Cardiac muscle cell (in vitro differentiated cells and primary cell): Measurements from ENCODE around the gene TMTC1. TPM values are rescaled to one million over a fixed set of nuclear protein-coding genes. Genes with fewer than 3 reads are reported as not detected.
A peak's percentile ranks its signal among the peaks of the same experiment; 100 is the strongest.

ENCODE experiments used
- DNase-seq, 2 donors: peaks; one replicate each; pipeline versions ENCODE4 v3.0.0 to v3.0.0-alpha.2; 2010 to 2017; ENCODE audit warnings: low read depth in 1 of 2, low spot score in 1 of 2
- H3K27ac ChIP-seq: fragments of 200-600 bp; sonication (generic); 2 replicates; pipeline ENCODE4 v1.5.1; 2016
- H3K27me3 ChIP-seq: fragments of 200-600 bp; sonication (generic); 2 replicates; pipeline ENCODE4 v1.6.0; 2016; ENCODE audit warnings: control low read depth
- H3K36me3 ChIP-seq: fragments of 200-600 bp; sonication (generic); 2 replicates; pipeline ENCODE4 v1.5.1; 2016; ENCODE audit warnings: control low read depth
- H3K4me1 ChIP-seq: fragments of 200-600 bp; sonication (generic); 2 replicates; pipeline ENCODE4 v1.8.1; 2017; ENCODE audit warnings: low read depth, mild to moderate bottlenecking, mixed run types
- H3K4me3 ChIP-seq: fragments of 200-600 bp; sonication (generic); 2 replicates; pipeline ENCODE4 v1.5.1; 2016; ENCODE audit warnings: mild to moderate bottlenecking
- H3K9me3 ChIP-seq: fragments of 200-600 bp; sonication (generic); 2 replicates; pipeline ENCODE4 v1.5.1; 2017; ENCODE audit warnings: low read depth, mild to moderate bottlenecking, control low read depth
- polyA plus RNA-seq: library from polyadenylated mRNA; unstranded; fragments of >200 nt; fragmentation: Nextera tagmentation; extraction: Ambion mirVana; gene quantifications from 2 replicates; pipeline ENCODE4 v1.2.1, GENCODE V29; 2016
- total RNA-seq: library from RNA; depleted of rRNA; stranded (reverse); fragments of >200 nt; gene quantifications from 2 replicates; pipeline ENCODE4 v1.2.3, GENCODE V29; 2016
- TF ChIP-seq, protein P1 (sequence below): IDR thresholded peaks from 2 replicates; pipeline ENCODE4 v1.5.1; 2012; ENCODE audit warnings: low read depth, mild to moderate bottlenecking, low read length

The TMTC1 gene
- total and polyA plus RNA-seq, 2 experiments from 2014 or later: 16.0 to 25.3 TPM

DNA sequence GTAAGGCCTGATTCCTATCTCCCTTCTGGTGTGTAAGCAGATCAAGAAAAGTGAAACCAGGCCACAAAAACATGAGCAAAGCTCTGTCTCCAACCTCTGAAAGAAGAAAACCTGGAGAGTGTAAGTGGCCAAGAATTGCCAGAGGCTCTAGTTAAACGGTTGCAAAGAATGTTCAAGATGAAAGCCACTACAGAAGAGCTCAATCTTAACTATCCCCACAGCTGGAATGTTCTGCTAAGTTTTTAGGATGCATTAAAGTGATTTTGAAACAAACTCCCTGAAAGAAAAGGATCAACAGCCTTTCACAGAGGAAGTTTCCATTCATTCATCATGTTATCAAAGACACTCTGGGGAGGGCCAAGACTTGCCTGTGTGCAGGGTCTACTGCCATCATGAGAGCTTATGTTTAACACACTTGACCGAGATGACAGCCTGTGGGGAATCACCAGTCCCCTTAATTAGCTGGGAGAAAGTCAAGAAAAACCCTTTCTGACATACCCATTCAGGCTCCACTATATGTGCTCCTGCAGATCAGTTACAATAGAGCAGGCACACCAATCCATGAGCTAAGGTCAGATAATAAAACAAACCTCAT, 158.3 kb downstream of the TMTC1 start:
- Histone ChIP-seq H3K36me3 (no peaks in the 10 kb centered on the region), H3K27ac (peak overlapping the region; percentile 80), H3K9me3 (no peaks in the 10 kb centered on the region), H3K27me3 (no peaks in the 10 kb centered on the region), H3K4me3 (no peak overlapping the region), H3K4me1 (peaks cover 14% of the 10 kb centered on the region)
- peak; percentile 29 to 79 for DNase-seq
- TF ChIP-seq, protein P1, sequence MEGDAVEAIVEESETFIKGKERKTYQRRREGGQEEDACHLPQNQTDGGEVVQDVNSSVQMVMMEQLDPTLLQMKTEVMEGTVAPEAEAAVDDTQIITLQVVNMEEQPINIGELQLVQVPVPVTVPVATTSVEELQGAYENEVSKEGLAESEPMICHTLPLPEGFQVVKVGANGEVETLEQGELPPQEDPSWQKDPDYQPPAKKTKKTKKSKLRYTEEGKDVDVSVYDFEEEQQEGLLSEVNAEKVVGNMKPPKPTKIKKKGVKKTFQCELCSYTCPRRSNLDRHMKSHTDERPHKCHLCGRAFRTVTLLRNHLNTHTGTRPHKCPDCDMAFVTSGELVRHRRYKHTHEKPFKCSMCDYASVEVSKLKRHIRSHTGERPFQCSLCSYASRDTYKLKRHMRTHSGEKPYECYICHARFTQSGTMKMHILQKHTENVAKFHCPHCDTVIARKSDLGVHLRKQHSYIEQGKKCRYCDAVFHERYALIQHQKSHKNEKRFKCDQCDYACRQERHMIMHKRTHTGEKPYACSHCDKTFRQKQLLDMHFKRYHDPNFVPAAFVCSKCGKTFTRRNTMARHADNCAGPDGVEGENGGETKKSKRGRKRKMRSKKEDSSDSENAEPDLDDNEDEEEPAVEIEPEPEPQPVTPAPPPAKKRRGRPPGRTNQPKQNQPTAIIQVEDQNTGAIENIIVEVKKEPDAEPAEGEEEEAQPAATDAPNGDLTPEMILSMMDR: no peak

DNA sequence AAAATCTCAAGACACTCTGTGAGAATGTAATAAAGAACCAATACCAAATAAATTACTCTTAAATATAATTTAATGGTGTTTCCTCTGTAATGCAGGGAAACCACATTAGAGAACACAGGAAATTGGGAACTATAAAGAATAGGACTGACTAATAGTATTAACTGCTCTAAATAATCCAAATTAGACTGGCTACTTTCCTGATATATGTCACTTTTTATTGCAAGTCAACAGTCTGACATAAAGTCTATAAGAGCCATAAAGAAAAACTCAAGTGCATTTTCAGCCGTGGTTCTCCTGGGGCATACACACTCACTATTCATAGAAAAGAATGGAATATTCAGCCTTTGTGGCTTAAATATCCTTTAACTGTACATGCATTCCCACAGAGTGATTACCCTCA, 161.5 kb downstream of the TMTC1 start:
- no peaks in the 10 kb centered on the region for H3K36me3 ChIP-seq
- no peak overlapping the region for H3K4me3 ChIP-seq
- TF ChIP-seq, protein P1: no peak
- DNase-seq: no peak
- no peaks in the 10 kb centered on the region for H3K27me3 ChIP-seq
- no peak overlapping the region for H3K27ac ChIP-seq
- no peaks in the 10 kb centered on the region for H3K9me3 ChIP-seq
- peaks cover 19% of the 10 kb centered on the region for H3K4me1 ChIP-seq

DNA sequence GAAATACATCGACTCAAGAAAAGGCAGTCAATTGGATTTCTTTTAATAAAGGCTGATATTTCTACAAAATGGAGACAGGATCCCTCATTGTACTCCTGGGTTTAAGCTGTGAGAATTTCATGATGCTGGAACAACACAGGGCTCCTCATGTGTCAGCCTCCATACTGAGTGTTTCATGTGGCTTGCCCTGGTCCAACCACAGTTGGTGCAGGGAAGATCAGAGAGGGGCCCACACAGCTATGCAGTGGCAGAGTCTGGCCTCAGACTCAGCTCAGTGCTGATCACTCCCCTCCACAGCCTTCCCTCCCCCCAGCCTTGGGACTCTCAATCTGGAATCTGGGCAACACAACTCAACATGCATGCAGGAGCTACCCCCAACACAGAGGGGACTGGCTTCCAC, 163.7 kb downstream of the TMTC1 start:
- no peak for DNase-seq
- peaks cover 15% of the 10 kb centered on the region for H3K4me1 ChIP-seq
- H3K4me3 ChIP-seq: no peak overlapping the region
- no peak overlapping the region for H3K27ac ChIP-seq
- TF ChIP-seq, protein P1: no peak
- no peaks in the 10 kb centered on the region for H3K9me3 ChIP-seq
- H3K36me3 ChIP-seq: no peaks in the 10 kb centered on the region
- H3K27me3 ChIP-seq: no peaks in the 10 kb centered on the region

DNA sequence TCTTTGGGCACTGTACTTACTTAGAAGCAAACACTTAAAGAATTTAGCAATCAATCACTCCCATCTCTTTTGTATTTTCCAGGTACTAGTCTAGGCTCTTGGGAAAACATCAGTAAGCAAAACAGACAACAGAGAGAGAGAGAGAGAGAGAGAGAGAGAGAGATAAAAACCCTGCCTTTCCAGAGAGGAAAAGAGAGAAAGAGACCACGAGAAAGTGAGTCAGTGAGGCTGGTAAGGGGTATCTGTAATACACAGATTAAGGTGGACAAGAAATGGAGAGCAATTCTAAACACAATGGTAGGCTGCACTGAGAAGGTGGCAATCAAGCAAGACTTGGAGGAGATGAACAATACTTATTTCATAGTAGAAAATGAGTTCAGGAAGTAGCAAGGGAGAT, 166.3 kb downstream of the TMTC1 start:
- peaks cover 12% of the 10 kb centered on the region for H3K4me1 ChIP-seq
- H3K9me3 ChIP-seq: no peaks in the 10 kb centered on the region
- TF ChIP-seq, protein P1: no peak
- peak in 1 of 2 donors; percentile 20 for DNase-seq
- H3K36me3 ChIP-seq: no peaks in the 10 kb centered on the region
- no peak overlapping the region for H3K4me3 ChIP-seq
- H3K27me3 ChIP-seq: no peaks in the 10 kb centered on the region
- no peak overlapping the region for H3K27ac ChIP-seq

DNA sequence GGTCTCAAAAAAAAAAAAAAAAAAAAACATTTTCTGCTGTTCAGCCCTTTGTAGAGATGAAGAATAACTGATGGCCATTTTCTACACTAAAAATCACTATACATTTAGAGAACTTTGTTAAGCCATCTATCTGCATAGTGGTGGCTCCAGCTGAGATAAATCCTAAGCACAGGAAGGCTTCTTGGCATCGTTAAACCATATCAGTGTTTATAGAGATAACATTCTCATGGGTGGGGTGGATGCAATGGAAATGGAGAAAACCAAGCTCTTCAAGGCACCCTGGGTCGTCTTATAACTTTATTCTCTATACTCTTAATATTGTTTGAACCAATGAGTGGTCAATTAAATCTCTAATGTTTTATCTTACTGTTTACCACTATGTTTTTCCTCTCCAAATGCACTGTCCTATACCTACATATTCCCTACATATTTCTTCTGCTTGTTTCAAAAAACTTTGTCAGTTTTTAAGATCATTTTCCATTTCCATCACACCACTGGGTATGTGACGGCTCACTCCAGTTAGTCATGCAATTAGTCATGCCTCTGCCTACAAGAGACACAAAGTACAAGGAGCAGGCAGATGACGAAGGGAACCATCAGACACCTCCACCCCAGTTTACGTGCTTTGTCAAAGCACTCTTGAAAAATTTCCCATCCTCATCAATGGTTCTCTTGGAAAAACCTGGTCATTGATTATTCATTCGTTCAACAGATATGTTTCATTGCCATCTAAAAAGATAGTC, 166.9 kb downstream of the TMTC1 start:
- H3K9me3 ChIP-seq: no peaks in the 10 kb centered on the region
- DNase-seq: peak; percentile 15 to 78
- no peak overlapping the region for H3K27ac ChIP-seq
- H3K4me3 ChIP-seq: no peak overlapping the region
- H3K4me1 ChIP-seq: peaks cover 12% of the 10 kb centered on the region
- TF ChIP-seq, protein P1: no peak
- no peaks in the 10 kb centered on the region for H3K36me3 ChIP-seq
- H3K27me3 ChIP-seq: no peaks in the 10 kb centered on the region
